ENCODE data around the gene ZNF668. TPM values are rescaled to one million over a fixed set of nuclear protein-coding genes. Genes with fewer than 3 reads are reported as not detected.

The ZNF668 gene
- total RNA-seq, 1 experiment from 2014 or later, result 16.8 TPM

DNA sequence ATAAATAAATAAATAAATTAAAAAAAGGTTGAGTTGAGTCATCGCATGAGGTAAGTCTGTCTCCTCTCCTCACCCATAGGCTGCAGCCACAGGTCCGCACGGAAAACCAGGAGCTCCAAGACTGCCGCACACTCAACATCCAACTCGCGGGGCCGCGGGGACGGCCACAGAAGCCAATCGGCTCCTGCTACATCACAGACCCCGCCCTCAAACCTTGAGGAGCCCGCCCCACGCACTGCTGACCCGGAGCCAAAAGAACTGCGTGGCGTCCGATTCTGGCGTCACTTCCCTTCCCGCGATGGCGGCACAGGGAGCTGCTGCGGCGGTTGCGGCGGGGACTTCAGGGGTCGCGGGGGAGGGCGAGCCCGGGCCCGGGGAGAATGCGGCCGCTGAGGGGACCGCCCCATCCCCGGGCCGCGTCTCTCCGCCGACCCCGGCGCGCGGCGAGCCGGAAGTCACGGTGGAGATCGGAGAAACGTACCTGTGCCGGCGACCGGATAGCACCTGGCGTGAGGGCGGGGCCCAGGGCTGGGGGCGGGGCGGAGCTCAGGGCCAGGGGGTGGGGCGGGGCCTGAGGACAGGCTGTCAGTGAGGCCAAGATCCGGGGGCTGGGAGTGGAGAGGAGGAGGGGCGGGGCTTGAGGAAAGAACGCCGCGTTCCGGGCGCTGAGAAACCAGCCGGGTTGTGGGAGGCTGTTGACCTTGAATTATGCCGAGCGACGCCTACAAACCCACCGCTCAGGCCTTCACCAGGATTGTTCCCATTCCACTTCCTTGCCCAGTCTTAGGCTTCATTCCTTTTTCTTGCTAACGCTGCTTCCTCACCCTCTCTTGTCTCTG, 43.6 kb upstream of the ZNF668 start, which contains the start of gene KAT8:
Gene KAT8, plus strand, starts transcription at position 281 of the 839 bp plus-strand sequence. Its CDS starts 18 bp downstream, at position 299.
- Histone ChIP-seq H2AFZ (ENCODE audit: low read depth, low read length, poor library complexity, severe bottlenecking) (no peak within 1 kb of the TSS), H3K4me1 (ENCODE audit: control insufficient read depth in 1 of 2, insufficient read depth in 2 of 2, low read length in 2 of 2) (peaks cover 7 to 30% of the 10 kb centered on the region in 2 experiments; a peak in 3 of 4 replicates), H3K9me3 (ENCODE audit: control insufficient read depth in 1 of 2, insufficient read depth in 1 of 2, low read depth in 1 of 2, low read length in 2 of 2) (no peaks in the 10 kb centered on the region), H3K79me2 (ENCODE audit: insufficient read depth, low read length) (peaks cover 44% of the 10 kb centered on the region), H4K20me1 (ENCODE audit: insufficient read depth) (peaks cover 4% of the 10 kb centered on the region; the same call in 1 of the 2 replicates), H3K4me2 (ENCODE audit: low read length) (peak within 1 kb of the TSS; percentile 85), H3K4me3 (replicated peaks in 1 of 2; ENCODE audit: low read depth in 1 of 2, low read length in 2 of 2) (peak within 1 kb of the TSS; percentile 70 to 82), H3K9ac (ENCODE audit: low read length) (peak within 1 kb of the TSS; percentile 71), H3K9me2 (ENCODE audit: insufficient read depth) (no peaks in the 10 kb centered on the region), H3K27ac (ENCODE audit: low read depth, low read length) (peak within 1 kb of the TSS; percentile 80), H3K36me3 (ENCODE audit: control insufficient read depth in 1 of 2, insufficient read depth in 2 of 2, low read length in 2 of 2) (peaks cover 13 to 21% of the 10 kb centered on the region in 2 experiments), H3K27me3 (ENCODE audit: insufficient read depth, low read length) (no peaks in the 10 kb centered on the region)
- RAD21 ChIA-PET (ENCODE audit: low non-redundant PET in 1 of 2, low total read pairs in 2 of 2, uncharacterized antibody in 2 of 2, unreplicated experiment in 2 of 2), result interaction anchor here (0.6 to 1.4 kb wide), 7 partner anchors 17 to 342 kb away, joined by 3 to 10 read pairs (median 4); partner anchors contain the start of genes ARMC5 (in 1 of the 2), HSD3B7 (in 1 of the 2), PRSS8 (in 1 of the 2) and ZNF646 (in 1 of the 2)
- no TSS peak for BruUV-seq (replicated peaks)
- POLR2A ChIA-PET, result interaction anchor here (0.6 to 3.5 kb wide), 22 partner anchors 9 to 595 kb away, joined by 3 to 84 read pairs (median 4); partner anchors contain the start of genes ARMC5, FUS, PRSS8 and STX4
- peak; percentile 97 for DNase-seq (ENCODE audit: low read depth, low spot score)
- peak; percentile 92 for ATAC-seq
- CTCF ChIA-PET, result interaction anchor here (0.9 to 2.9 kb wide), 10 partner anchors 13 to 343 kb away, joined by 3 to 30 read pairs (median 5); partner anchors contain the start of genes HSD3B7 and VKORC1
- intact Hi-C loops (cut with micrococcal nuclease), result loop anchor here (1.0 kb wide), 1 partner anchor 25 kb away; no protein-coding TSS in a partner anchor
- TF ChIP-seq ZBTB33 (IDR thresholded peaks at IDR 0.05; ENCODE audit: extremely low read depth, insufficient replicate concordance, low read length), result no peak
- TF ChIP-seq POLR2A (IDR thresholded peaks at IDR 0.05; ENCODE audit: borderline replicate concordance, extremely low read depth, insufficient read depth, insufficient read length), result peak; percentile 56
- TF ChIP-seq EGR1 (IDR thresholded peaks at IDR 0.05; ENCODE audit: low read depth), result peak; percentile 72
- TF ChIP-seq SP1 (IDR thresholded peaks at IDR 0.05; ENCODE audit: low read depth), result peak; percentile 91
- peak; percentile 63; the same call in 1 of the 2 replicates for TF ChIP-seq CBX3 (IDR thresholded peaks at IDR 0.05; ENCODE audit: low read depth)
- TF ChIP-seq ELF1 (IDR thresholded peaks at IDR 0.05; ENCODE audit: borderline replicate concordance, low read depth), result no peak
- TF ChIP-seq EZH2phosphoT487 (IDR thresholded peaks at IDR 0.05; ENCODE audit: borderline replicate concordance), result no peak
- TF ChIP-seq MAX (IDR thresholded peaks at IDR 0.05), result peak; percentile 81
- no peak for TF ChIP-seq REST (IDR thresholded peaks at IDR 0.05; ENCODE audit: low read depth)
- peak; percentile 73 for TF ChIP-seq SIN3A (IDR thresholded peaks at IDR 0.05; ENCODE audit: low read depth)
- no peak for TF ChIP-seq JUND (IDR thresholded peaks at IDR 0.05)
- no peak for TF ChIP-seq CEBPB (IDR thresholded peaks at IDR 0.05; ENCODE audit: low read depth)
- no peak for TF ChIP-seq CTCF (IDR thresholded peaks at IDR 0.05 in 2 of 3, conservative IDR thresholded peaks at IDR 0.05 in 1 of 3; ENCODE audit: borderline replicate concordance in 1 of 3, insufficient read depth in 1 of 3, low read depth in 2 of 3, low read length in 2 of 3)
- TF ChIP-seq ZFX (IDR thresholded peaks at IDR 0.05), result no peak
- no peak for TF ChIP-seq TCF7L2 (IDR thresholded peaks at IDR 0.05; ENCODE audit: borderline replicate concordance, extremely low read depth, insufficient read depth, insufficient read length)
- peak; percentile 98 for TF ChIP-seq POLR2AphosphoS5 (IDR thresholded peaks at IDR 0.05; ENCODE audit: low read depth, low read length)
- TF ChIP-seq YY1 (IDR thresholded peaks at IDR 0.05; ENCODE audit: extremely low read depth, insufficient replicate concordance, low read depth, low read length), result peak; percentile 94
- TF ChIP-seq SRF (IDR thresholded peaks at IDR 0.05; ENCODE audit: low read depth), result peak; percentile 76; the same call in 1 of the 2 replicates
